Measurements from ENCODE around the gene PCNX4.

DNA sequence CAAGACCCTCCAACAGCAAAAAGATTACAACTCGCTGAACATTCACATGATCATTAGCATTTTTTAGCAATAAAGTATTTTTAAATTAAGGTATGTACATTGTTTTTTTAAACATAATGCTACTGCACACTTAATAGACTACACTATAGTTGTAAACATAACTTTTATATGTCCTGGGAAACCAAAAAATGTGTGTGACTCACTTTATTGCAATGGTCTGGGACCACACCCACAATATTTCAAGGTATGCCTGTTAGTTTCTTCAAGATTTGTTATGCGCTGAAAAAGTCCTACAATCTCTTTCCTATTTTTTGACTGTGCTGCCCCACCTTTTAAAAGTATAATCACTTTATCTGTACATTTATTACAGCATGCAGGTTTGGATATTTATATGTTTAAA, 30.4 kb upstream of the PCNX4 start:
- TF ChIP-seq, protein P1, sequence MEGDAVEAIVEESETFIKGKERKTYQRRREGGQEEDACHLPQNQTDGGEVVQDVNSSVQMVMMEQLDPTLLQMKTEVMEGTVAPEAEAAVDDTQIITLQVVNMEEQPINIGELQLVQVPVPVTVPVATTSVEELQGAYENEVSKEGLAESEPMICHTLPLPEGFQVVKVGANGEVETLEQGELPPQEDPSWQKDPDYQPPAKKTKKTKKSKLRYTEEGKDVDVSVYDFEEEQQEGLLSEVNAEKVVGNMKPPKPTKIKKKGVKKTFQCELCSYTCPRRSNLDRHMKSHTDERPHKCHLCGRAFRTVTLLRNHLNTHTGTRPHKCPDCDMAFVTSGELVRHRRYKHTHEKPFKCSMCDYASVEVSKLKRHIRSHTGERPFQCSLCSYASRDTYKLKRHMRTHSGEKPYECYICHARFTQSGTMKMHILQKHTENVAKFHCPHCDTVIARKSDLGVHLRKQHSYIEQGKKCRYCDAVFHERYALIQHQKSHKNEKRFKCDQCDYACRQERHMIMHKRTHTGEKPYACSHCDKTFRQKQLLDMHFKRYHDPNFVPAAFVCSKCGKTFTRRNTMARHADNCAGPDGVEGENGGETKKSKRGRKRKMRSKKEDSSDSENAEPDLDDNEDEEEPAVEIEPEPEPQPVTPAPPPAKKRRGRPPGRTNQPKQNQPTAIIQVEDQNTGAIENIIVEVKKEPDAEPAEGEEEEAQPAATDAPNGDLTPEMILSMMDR (IDR thresholded peaks at IDR 0.05 in 4 of 5, conservative IDR thresholded peaks at IDR 0.05 in 1 of 5): no peak
- no peak for TF ChIP-seq POLR2A (IDR thresholded peaks at IDR 0.05)
